ENCODE results near the gene RIPK4. TPM values are rescaled to one million over a fixed set of nuclear protein-coding genes. Genes with fewer than 3 reads are reported as not detected.
"Not testable (repeated sequence)": the region's sequence is repeated elsewhere in the genome, so short reads cannot be mapped to it uniquely, and the experiment has no call there.

Gene RIPK4
- total and polyA plus RNA-seq, 2 of the 13 experiments (the other 11 are each of a cell fraction or from before 2014, with no cell fraction given): 3.1 to 4.9 TPM

DNA sequence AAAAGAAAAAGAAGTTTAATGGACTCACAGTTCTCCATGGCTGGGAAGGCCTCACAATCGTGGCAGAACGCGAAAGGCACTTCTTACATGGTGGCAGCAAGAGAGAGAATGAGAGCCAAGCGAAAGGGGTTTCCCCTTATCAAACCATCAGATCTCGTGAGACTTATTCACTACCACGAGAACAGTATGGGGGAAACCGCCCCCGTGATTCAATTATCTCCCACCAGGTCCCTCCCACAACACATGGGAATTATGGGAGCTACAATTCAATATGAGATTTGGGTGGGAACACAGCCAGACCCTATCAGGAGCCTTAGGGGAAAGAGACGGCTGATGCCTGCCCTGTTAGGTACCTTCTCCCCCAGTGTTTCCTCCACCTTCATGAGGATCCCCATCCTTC, 43.0 kb downstream of the RIPK4 start:
- CTCF ChIA-PET (ENCODE audit: low intra/inter-chr PET ratio, low total read pairs); ATAC-seq: not testable (repeated sequence)
- peaks cover 55% of the 10 kb centered on the region for H3K4me1 ChIP-seq (ENCODE audit: insufficient read depth, low read length)

DNA sequence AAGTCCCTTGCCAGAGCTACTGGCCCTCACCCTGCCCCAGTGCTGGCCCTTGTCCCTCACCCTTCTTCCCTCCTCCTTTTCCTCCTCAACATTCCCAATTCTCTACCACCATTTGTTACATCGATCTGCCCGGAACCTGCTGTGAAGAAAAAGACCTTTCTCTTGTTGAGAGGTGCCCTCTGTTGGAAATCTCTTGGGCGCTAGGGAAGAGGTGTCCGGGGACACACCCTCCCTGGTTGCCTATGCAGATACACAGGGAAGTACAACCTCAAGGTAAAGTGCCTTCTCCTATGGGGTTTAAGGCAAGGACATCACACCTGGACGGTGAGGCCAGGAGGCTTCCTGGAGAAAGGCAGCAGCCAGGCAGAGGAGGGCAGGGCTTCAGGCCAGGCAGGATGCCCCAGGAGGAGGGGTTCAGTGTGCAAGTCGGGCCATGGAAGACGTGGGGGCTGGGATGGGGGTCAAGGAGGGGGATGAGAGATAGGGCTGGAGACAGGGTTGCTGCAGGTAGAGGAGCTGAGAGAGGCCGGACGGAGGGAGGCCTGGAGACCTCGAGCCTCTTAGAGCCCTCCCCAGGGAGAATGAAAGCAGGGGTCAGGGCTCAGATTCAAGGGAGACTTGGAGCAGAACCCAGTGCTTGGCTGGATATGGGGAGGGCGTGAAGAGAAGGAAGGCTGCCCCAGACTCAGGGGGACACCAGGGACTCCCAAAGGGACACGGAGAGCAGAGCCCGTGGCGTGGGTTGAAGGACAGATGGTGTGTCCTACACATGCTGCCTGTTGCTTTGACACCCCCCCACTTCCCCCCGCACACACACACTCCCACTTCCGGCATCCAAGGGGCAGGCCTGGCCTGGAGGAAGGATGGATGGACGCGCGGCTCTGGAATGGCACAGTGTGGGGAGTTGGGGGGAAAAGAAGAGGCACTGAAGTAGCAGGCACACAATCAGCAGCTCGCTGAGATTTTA, 44.5 kb downstream of the RIPK4 start:
- FAIRE-seq (no peak), DNase-seq (ENCODE audit: low spot score) (no peak), ATAC-seq (no peak)
- H3K79me2 ChIP-seq (ENCODE audit: insufficient read depth, low read length): no peaks in the 10 kb centered on the region
- no peak overlapping the region for H3K4me2 ChIP-seq (ENCODE audit: low read depth, low read length)
- in situ Hi-C loops (cut with HindIII; ENCODE audit: extremely low pct_ligation_motif_present, low pct_unique_long_range_greater_than_20kb): no loop called here
- peaks cover 55% of the 10 kb centered on the region for H3K4me1 ChIP-seq (ENCODE audit: insufficient read depth, low read length)
- H4K20me1 ChIP-seq (ENCODE audit: insufficient read depth, low read length): no peaks in the 10 kb centered on the region
- no peaks in the 10 kb centered on the region for H3K36me3 ChIP-seq (replicated peaks in 1 of 2; ENCODE audit: control insufficient read depth in 1 of 2, insufficient read depth in 2 of 2, low read length in 2 of 2)
- 77% methylated on average over 20 of the region's 20 CpGs for WGBS (ENCODE audit: low lambda C conversion rate)
- no peaks in the 10 kb centered on the region for H3K27me3 ChIP-seq (ENCODE audit: control insufficient read depth in 1 of 2, insufficient read depth in 2 of 2, low read length in 2 of 2)
- H3K9ac ChIP-seq (ENCODE audit: insufficient read depth, low read depth, low read length): no peak overlapping the region
- no TSS peak for BruUV-seq (replicated peaks)
- peak; percentile 51 for TF ChIP-seq STAG1 (CRISPR knock-in tag; IDR thresholded peaks at IDR 0.05)
- no peak for TF ChIP-seq POLR2AphosphoS5 (IDR thresholded peaks at IDR 0.05; ENCODE audit: low read depth, low read length)
- TF ChIP-seq, protein P1, sequence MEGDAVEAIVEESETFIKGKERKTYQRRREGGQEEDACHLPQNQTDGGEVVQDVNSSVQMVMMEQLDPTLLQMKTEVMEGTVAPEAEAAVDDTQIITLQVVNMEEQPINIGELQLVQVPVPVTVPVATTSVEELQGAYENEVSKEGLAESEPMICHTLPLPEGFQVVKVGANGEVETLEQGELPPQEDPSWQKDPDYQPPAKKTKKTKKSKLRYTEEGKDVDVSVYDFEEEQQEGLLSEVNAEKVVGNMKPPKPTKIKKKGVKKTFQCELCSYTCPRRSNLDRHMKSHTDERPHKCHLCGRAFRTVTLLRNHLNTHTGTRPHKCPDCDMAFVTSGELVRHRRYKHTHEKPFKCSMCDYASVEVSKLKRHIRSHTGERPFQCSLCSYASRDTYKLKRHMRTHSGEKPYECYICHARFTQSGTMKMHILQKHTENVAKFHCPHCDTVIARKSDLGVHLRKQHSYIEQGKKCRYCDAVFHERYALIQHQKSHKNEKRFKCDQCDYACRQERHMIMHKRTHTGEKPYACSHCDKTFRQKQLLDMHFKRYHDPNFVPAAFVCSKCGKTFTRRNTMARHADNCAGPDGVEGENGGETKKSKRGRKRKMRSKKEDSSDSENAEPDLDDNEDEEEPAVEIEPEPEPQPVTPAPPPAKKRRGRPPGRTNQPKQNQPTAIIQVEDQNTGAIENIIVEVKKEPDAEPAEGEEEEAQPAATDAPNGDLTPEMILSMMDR (CRISPR knock-in tag; IDR thresholded peaks at IDR 0.05): peak; percentile 26; the same call in 1 of the 2 replicates
- TF ChIP-seq SMC3 (IDR thresholded peaks at IDR 0.05; ENCODE audit: low read length): peak; percentile 5; the same call in 1 of the 2 replicates
- H3K4me3 ChIP-seq (replicated peaks in 1 of 3; ENCODE audit: insufficient read depth in 1 of 3, low read depth in 2 of 3, low read length in 3 of 3): no peak overlapping the region
- ChIA-PET CTCF (ENCODE audit: low intra/inter-chr PET ratio, low total read pairs) (no interaction called here), POLR2A (no interaction called here)
- no peak overlapping the region for H2AFZ ChIP-seq (ENCODE audit: low read length)
- no peaks in the 10 kb centered on the region for H3K9me3 ChIP-seq (ENCODE audit: low read length)
- H3K27ac ChIP-seq (ENCODE audit: extremely low read length, insufficient read depth, low read length): no peak overlapping the region
- intact Hi-C loops (cut with micrococcal nuclease; ENCODE audit: unreplicated experiment): no loop called here

More for the DNA sequence above, 43.0 kb downstream of the RIPK4 start:
- H4K20me1 ChIP-seq (ENCODE audit: insufficient read depth, low read length); H3K36me3 ChIP-seq (replicated peaks in 1 of 2; ENCODE audit: control insufficient read depth in 1 of 2, insufficient read depth in 2 of 2, low read length in 2 of 2); POLR2A ChIA-PET; H3K9me3 ChIP-seq (ENCODE audit: low read length); H2AFZ ChIP-seq (ENCODE audit: low read length); H3K27me3 ChIP-seq (ENCODE audit: control insufficient read depth in 1 of 2, insufficient read depth in 2 of 2, low read length in 2 of 2); H3K79me2 ChIP-seq (ENCODE audit: insufficient read depth, low read length); BruUV-seq (replicated peaks); intact Hi-C loops (cut with micrococcal nuclease; ENCODE audit: unreplicated experiment); in situ Hi-C loops (cut with HindIII; ENCODE audit: extremely low pct_ligation_motif_present, low pct_unique_long_range_greater_than_20kb); H3K4me3 ChIP-seq (replicated peaks in 1 of 3; ENCODE audit: insufficient read depth in 1 of 3, low read depth in 2 of 3, low read length in 3 of 3); DNase-seq (ENCODE audit: low spot score); H3K4me2 ChIP-seq (ENCODE audit: low read depth, low read length); H3K27ac ChIP-seq (ENCODE audit: extremely low read length, insufficient read depth, low read length); FAIRE-seq; H3K9ac ChIP-seq (ENCODE audit: insufficient read depth, low read depth, low read length): not testable (repeated sequence)
- 77% methylated on average over 9 of the region's 9 CpGs for WGBS (ENCODE audit: low lambda C conversion rate)
